ENCODE data around the gene MAFF.
"Not testable (repeated sequence)": the region's sequence is repeated elsewhere in the genome, so short reads cannot be mapped to it uniquely, and the experiment has no call there.

MAFF gene

GRCh38 chr22:38201711-38202436, at the start of gene MAFF:
TSS of gene MAFF (plus strand) at chr22:38201994. CDS start at chr22:38213854, 11,860 bp downstream.
- peak; percentile 97 for DNase-seq

DNA sequence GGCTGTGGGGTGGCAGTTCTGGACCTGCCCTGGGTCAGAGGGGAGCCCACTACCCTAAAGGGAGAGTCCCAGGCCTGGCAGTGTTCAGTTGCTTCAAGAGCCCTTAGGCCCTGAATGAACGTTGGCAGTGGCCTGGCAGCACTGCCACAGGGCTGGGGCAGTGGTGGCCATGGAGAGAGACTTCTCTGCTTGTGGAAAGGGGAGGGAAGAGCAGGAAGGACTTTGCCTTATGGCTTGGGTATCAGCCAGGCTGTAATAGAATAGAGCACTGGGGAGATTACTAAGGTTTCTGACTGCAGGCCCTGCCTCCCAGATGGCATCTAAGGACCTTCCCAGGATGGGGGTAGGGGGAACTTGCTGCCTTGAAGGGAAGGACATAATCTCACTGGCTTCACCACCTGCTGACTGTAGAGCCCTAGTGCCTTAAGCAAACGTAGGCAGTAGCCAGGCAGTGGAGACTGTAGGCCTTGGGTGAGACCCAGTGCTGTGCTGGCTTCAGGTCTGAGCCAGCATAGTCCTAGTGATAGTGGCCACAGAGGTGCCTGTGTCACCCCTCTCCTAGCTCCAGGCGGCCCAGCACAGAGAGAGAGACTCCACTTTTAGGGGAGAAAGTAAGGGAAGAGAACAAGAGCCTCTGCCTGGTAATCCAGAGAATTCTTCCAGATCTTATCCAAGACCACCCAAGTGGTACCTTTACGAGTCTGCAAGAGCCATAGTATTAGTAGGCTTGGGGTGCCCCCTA, 47.8 kb upstream of the MAFF start:
- DNase-seq = no peak

DNA sequence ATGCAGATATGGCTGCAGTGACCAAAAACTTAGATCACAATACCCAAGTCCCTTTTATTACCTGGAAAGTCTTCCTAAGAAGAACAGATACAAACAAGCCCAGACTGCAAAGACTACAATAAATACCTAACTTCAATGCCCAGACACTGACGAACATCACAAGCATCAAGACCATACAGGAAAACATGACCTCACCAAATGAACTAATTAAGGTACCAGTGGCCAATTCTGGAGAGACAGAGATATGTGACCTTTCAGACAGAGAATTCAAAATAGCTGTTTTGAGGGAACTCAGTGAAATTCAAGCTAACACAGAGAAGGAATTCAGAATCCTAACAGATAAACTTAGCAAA, 47.3 kb upstream of the MAFF start:
- DNase-seq = not testable (repeated sequence)

GRCh38 chr22:38155703-38156102, 46.1 kb upstream of the MAFF start:
- DNase-seq = no peak

- DNase-seq = no peak
Observed at GRCh38 chr22:38162881-38163843, 38.6 kb upstream of the MAFF start.

DNA sequence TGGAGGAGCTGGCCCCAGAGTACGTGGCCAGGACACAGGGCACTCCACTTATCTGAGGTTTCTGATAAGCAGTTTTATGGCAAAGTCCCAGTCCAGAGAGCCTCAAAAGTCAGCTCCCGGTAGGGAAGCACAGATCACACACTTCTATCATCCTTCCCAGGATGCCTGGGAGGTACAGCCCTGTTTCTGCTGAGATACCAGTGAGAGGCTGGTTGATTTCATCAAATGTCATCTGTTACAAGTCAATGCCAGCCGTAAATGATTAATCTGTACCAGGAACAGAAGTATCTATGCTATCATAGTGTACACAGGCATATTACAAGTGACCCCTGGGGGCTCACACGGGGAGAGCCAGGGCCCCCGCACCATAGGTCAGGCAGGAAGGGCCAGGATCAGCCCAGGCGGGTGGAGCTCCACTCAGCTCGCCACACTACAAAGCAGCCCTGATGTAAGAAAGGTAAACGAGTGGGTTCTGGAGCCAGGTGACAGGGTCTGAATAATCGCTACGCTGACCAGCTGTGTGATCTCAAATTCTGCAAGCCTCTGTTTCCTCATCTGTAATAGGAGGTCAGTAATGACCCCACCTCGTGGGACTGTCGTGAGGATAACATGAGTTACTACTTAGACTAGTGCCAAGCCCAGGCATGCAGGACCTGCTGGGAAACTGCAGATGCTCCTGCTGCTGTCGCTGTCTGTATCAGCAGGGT, 37.8 kb upstream of the MAFF start:
- no peak for DNase-seq

GRCh38 chr22:38164551-38164918, 37.3 kb upstream of the MAFF start:
- no peak for DNase-seq

DNA sequence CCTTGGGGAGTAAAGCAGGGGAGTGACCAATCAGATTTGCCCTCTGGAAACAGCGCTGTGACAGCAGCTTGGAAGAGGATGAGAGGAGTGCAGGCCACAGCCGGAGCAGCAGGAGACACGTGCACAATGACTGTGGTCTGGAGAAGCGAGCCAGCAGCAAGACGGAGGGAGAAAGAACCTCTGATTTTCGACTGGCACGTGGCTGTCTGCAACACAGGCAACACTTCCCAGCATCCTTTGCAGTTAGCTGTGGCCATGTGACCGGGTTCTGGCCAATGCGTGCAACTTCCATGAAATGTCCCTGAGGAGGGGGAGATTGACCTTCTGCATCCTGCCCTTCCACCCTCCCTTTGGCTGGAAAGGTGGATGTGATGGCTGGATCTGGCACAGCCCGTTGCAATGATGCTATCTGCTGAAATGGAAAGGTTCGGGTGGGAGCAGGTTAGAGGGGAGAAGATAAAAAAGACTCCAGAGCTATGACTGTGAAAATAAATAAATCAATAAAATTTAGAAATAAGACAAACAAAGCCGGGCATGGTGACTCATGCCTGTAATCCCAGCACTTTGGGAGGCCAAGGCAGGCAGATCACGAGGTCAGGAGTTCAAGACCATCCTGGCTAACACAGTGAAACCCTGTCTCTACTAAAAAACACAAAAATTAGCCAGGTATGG, 35.7 kb upstream of the MAFF start:
- no peak for DNase-seq

DNA sequence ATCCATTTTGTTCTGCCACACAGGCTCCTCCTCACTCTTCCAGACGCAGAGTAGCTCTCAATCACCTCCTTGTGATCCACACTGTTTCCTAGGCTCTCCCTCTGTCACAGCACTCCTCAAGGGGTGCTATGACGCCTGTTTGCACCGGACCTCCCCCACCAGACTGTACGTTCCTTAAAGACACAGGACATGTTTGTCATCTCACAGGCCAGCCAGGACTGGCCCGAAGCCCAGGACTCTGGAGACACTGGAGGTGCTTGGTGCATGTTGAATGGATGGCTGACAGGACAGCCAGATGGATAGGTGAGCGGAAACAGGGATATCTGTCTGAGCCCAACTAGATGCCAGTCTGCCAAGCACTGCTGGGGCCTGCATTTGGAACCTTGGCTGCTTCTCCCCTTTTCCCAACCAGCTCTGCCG, 33.8 kb upstream of the MAFF start:
- no peak for DNase-seq

DNA sequence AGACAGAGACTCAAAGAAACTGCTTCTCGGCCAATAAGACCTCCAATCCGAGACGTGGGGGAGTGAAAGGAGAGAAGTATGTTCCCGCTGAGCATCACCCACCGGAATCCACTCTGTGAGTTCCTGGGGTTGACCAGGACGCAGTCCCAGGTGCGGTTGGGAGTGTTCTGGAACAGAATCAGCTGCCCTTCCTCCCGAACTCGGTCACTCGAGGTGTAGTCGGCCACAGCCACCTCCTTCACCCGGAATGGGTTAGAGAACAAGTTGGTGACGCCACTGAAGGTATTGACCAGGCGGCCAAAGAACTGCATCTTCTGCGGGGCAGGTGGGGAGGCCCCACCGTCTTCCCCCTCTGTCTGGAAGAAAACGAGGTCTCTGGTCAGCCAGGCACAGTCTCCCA, 32.7 kb upstream of the MAFF start:
- DNase-seq = no peak

- no peak for DNase-seq
Observed at GRCh38 chr22:38170469-38170868, 31.3 kb upstream of the MAFF start.

DNA sequence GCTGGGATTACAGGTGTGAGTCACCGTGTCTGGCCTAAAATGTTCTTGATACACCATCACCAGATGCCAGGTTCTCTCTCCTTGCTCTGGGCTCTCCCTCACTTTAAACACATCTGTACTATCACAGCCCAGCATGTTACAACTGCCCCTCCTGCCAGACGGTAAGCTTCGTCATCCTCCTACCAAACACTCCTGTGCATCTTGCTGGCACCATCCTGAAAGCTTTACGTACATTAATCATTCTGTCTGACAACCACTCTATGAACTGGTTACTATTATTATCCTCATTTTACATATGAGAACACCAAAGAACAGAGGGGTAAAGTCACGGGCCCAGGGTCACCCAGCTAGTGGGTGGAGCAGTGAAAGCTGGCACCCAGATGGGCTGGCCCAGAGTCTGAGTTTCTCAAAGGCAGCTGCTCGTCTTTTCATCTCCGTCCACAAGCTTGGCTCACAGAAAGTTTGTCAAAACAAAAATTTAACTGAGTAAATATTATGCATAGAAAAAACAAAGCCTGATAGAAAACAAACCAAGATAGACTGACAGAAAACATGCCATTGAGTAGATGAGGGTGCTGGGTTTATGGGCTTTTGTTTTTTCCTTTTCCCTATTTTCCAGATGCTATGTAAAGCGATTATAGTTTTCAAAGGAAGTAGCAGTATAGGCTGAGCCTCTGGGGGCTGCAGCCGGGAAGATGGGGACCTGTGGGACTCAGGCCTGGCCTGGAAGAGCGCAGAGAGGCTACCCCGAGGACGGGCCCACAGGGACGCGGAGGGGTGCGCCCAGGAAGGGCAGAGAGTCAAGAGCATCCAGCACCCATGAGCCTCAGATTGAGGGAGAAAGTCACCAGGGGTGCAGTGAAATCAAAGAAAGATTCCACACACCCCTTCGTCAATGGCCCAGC, 29.6 kb upstream of the MAFF start:
- no peak for DNase-seq

- peak; percentile 38 for DNase-seq
Observed at GRCh38 chr22:38172832-38173640, 28.8 kb upstream of the MAFF start.

GRCh38 chr22:38173641-38173906, 28.2 kb upstream of the MAFF start:
- no peak for DNase-seq

GRCh38 chr22:38174626-38175025, 27.2 kb upstream of the MAFF start:
- no peak for DNase-seq

GRCh38 chr22:38175206-38176118, 26.3 kb upstream of the MAFF start:
- no peak for DNase-seq

GRCh38 chr22:38176170-38176741, 25.5 kb upstream of the MAFF start:
- DNase-seq = no peak

GRCh38 chr22:38177044-38177443, 24.8 kb upstream of the MAFF start:
- DNase-seq = peak; percentile 17

DNA sequence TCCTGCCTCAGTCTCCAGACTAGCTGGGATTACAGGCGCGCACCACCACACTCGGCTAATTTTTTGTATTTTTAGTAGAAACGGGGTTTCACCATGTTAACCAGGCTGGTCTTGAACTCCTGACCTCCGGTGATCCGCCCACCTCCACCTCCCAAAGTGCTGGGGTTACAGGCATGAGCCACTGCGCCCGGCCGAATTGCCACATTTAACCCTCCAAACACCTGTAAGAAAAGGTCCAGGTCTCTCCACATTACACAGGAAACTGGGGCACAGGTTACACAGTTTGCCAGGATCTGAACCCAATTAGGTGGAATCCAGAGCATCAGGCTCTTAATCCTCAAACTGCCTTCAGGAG, 24.2 kb upstream of the MAFF start:
- DNase-seq = not testable (repeated sequence)
